PC-9 (cell line): ENCODE measurements around the gene GRIP1.

Experiments
- CTCF ChIP-seq: fragments of 200-600 bp; sonication (generic); conservative IDR thresholded peaks from 2 replicates; pipeline ENCODE4 v1.6.1; 2017; ENCODE audit warnings: mixed run types, antibody characterized with exemption, mild to moderate bottlenecking, moderate library complexity
- EZH2 ChIP-seq: fragments of 200-600 bp; sonication (generic); IDR thresholded peaks from 2 replicates; pipeline ENCODE4 v1.8.0; 2017; ENCODE audit warnings: antibody characterized with exemption, low read depth

GRCh38 chr12:66664076-66664475 is 14.8 kb downstream of the GRIP1 start:
- TF ChIP-seq CTCF (no peak), EZH2 (no peak)
